Ecto neural progenitor cell (in vitro differentiated cells): ENCODE data around the gene GALNT18.

ENCODE experiments used
- DNase-seq: peaks from one replicate; pipeline ENCODE4 v3.0.0-alpha.2; 2018; ENCODE audit warnings: low spot score

The GALNT18 gene

GRCh38 chr11:11624204-11624603 is 2.4 kb upstream of the GALNT18 start:
- no peak for DNase-seq

GRCh38 chr11:11622772-11623171 is 967 bp upstream of the GALNT18 start:
- no peak for DNase-seq

- DNase-seq: no peak
Measured at GRCh38 chr11:11622340-11622706, 518 bp upstream of the GALNT18 start.

- DNase-seq: no peak
Measured at GRCh38 chr11:11620921-11621572, 758 bp downstream of the GALNT18 start.

- DNase-seq: peak; percentile 77
Measured at GRCh38 chr11:11620173-11620920, 1.5 kb downstream of the GALNT18 start.

GRCh38 chr11:11618973-11619435 is 2.8 kb downstream of the GALNT18 start:
- DNase-seq: no peak

GRCh38 chr11:11615086-11615485 is 6.7 kb downstream of the GALNT18 start:
- DNase-seq: no peak

GRCh38 chr11:11612439-11612838 is 9.4 kb downstream of the GALNT18 start:
- no peak for DNase-seq

- DNase-seq: no peak
Measured at GRCh38 chr11:11611381-11611780, 10.4 kb downstream of the GALNT18 start.

GRCh38 chr11:11608783-11609232 is 13.0 kb downstream of the GALNT18 start:
- no peak for DNase-seq

- DNase-seq: no peak
Measured at GRCh38 chr11:11607772-11608171, 14.0 kb downstream of the GALNT18 start.

GRCh38 chr11:11605821-11606450 is 15.9 kb downstream of the GALNT18 start:
- no peak for DNase-seq

GRCh38 chr11:11605181-11605580 is 16.6 kb downstream of the GALNT18 start:
- no peak for DNase-seq

- no peak for DNase-seq
Measured at GRCh38 chr11:11604370-11604990, 17.3 kb downstream of the GALNT18 start.

GRCh38 chr11:11602011-11602410 is 19.8 kb downstream of the GALNT18 start:
- no peak for DNase-seq

- no peak for DNase-seq
Measured at GRCh38 chr11:11600288-11600687, 21.5 kb downstream of the GALNT18 start.

GRCh38 chr11:11598243-11598642 is 23.6 kb downstream of the GALNT18 start:
- no peak for DNase-seq

- no peak for DNase-seq
Measured at GRCh38 chr11:11594162-11594561, 27.6 kb downstream of the GALNT18 start.

GRCh38 chr11:11592146-11592684 is 29.6 kb downstream of the GALNT18 start:
- DNase-seq: no peak

- peak; percentile 32 for DNase-seq
Measured at GRCh38 chr11:11589437-11589836, 32.4 kb downstream of the GALNT18 start.

GRCh38 chr11:11588891-11589290 is 32.9 kb downstream of the GALNT18 start:
- peak; percentile 28 for DNase-seq

GRCh38 chr11:11588243-11588642 is 33.6 kb downstream of the GALNT18 start:
- DNase-seq: no peak
